HG03045 (cell line): Measurements from ENCODE around the gene TYW1B.
"Not testable (repeated sequence)": the region's sequence is repeated elsewhere in the genome, so short reads cannot be mapped to it uniquely, and the experiment has no call there.

ENCODE experiments used
- ATAC-seq: cut with Tn5 transposase; IDR thresholded peaks from one replicate; pipeline ENCODE4 v1.9.1; 2021; ENCODE audit warnings: mild to moderate bottlenecking, moderate library complexity; ENCODE audit not compliant: unreplicated experiment

TYW1B gene

GRCh38 chr7:72580142-72580770 is 247.7 kb downstream of the TYW1B start:
- ATAC-seq: not testable (repeated sequence)

DNA sequence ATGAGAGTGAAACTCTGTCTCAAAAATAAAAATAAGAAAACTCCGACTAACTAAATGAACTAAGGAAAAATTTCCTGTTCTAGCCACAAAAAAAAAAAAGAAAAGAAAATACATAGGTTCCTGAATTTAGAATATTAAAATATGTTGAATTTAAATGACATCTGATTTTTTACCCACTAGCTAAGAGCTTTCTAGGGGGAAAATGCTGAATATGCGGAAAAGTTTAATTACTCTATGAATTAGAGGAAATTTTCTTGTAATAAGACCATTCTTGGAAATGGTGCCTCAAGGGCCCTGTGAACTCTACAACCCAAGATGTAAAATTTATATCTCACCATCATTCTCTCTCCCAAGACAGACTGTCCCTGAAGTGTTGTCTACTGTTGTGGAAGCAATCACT is 250.9 kb downstream of the TYW1B start:
- ATAC-seq: no peak

GRCh38 chr7:72561988-72562387 is 266.0 kb downstream of the TYW1B start:
- ATAC-seq: not testable (repeated sequence)

- ATAC-seq: not testable (repeated sequence)
Measured at GRCh38 chr7:72559546-72559945, 268.5 kb downstream of the TYW1B start.

DNA sequence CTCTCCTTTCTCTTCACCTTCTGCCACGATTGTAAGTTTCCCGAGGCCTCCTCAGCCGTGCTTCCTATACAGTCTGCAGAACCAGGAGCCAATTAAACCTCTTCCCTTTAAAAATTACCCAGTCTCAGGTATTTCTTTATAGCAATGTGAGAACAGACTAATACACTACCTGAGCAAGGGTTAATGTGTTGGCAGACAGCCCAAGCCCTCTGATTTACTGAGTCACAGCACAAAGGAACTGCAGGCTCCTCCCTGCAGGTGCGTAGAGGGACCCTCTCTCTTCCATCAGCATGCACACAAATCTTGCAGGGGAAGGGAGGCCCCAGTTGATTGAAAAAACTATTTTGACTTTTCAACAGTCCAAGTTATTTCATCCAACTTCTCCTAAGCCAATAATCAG is 271.3 kb downstream of the TYW1B start:
- not testable (repeated sequence) for ATAC-seq

DNA sequence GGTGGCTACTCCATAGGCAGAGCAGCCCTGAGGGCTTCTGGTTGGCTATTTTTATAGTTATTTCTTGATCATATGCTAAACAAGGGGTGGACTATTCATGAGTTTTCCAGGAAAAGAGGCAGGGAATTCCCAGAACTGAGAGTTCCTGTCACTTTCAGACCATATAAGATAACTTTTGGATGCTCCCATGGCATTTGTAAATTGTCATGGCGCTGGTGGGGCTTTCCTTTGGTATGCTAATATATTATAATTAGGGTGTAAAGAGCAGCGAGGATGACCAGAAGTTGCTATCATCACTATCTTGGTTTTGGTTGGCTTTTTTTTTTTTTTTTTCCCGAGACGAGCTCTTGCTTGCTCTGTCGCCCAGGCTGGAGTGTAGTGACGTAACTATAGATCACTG is 272.8 kb downstream of the TYW1B start:
- not testable (repeated sequence) for ATAC-seq

- ATAC-seq: not testable (repeated sequence)
Measured at GRCh38 chr7:72554401-72554800, 273.6 kb downstream of the TYW1B start.

- ATAC-seq: not testable (repeated sequence)
Measured at GRCh38 chr7:72550454-72550853, 277.5 kb downstream of the TYW1B start.

DNA sequence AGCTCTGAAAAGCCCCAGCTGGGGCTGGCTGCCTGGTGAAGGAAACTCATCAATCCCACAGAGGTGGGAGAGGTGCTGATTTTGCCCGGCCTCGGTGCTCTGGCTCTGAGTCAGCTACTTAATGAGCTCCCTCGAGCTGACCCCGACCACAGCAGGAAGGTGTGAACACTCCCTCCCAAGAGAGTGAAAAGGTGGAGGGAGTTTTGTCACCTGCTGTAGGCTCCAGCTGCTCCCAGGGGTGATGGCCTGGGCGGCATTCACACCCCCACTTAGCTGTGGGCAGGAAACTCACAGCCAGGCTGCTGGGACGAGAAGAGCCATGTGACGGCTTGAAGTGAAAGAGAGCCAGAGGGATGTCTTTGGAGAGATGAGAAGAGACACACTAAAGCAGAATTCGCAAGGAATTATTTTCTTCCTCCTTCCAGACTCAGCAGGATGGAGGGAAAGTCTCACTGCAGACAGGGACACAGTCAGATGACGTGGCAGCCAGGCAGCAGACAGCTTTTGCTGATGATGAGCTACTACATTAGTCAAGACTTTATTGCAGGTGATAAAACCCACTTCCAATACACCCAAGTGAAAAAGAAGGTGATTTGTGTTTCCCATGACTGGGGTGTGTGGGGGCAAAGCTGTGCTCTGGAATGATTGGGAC is 281.3 kb downstream of the TYW1B start:
- ATAC-seq: not testable (repeated sequence)

DNA sequence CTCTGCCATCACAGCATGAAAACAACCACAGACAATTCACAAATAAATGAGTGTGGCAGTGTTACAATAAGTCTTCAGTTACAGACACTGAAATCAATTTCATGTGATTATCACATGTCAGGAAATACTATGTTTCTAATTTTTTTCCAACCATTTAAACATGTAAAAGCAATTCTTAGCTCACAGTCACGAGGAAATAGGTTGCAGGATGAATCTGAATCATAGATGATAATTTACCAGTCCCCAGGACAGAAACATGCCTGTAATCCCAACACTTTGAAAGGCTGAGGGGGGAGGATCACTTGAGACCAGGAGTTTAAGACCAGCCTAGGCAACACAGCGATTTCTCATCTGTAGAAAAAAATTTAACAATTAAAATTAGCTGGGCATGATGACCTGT is 283.5 kb downstream of the TYW1B start:
- ATAC-seq: not testable (repeated sequence)

GRCh38 chr7:72540923-72541322 is 287.1 kb downstream of the TYW1B start:
- no peak for ATAC-seq

DNA sequence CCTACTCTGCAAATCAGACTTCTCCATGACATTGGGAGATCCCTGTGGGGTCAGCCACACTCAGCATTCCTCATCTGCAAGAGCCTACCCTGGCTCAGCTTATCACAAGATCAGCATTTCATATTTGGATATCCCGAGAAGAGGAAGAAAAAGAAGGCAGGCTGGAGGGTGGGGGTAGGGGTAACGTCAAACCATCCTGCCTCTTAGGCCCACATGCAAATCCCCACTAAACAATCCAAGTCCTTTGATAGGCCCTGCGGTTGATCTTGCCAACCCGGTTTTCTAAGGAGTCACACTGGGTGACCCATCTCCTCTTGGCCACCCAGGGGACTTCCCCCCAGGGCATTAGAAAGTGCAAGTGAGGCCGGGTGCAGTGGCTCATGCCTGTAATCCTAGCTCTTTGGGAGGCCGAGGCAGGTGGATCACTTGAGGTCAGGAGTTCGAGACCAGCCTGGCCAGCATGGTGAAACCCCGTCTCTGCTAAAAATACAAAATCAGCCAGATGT is 287.8 kb downstream of the TYW1B start:
- ATAC-seq: no peak

GRCh38 chr7:72539702-72540101 is 288.3 kb downstream of the TYW1B start:
- no peak for ATAC-seq

GRCh38 chr7:72538856-72539255 is 289.1 kb downstream of the TYW1B start:
- no peak for ATAC-seq

DNA sequence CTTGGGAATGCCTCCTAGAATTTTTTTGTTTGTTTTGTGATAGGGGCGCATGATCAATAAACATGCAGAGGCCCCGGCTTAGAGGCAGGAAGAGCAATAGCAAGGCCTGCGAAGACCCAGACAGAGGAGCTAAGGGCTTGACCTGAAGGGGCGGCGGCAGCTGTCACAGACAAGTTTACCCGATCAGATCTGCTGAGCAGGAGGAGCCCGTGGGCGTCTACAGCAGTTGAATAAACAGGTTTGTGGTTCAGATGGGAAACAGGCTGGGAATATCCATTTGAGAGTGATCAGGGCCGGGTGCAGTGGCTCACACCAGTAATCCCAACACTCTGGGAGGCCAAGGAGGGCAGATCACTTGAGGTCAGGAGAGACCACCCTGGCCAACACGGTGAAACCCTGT is 289.9 kb downstream of the TYW1B start:
- no peak for ATAC-seq

- ATAC-seq: not testable (repeated sequence)
Measured at GRCh38 chr7:72536038-72536437, 292.0 kb downstream of the TYW1B start.

GRCh38 chr7:72531048-72531447 is 297.0 kb downstream of the TYW1B start:
- not testable (repeated sequence) for ATAC-seq
